IMR-90 (cell line): ENCODE measurements around the gene PRSS22.

Experiments
- BHLHE40 ChIP-seq: fragments of 150-350 bp; IDR thresholded peaks from 2 replicates; pipeline ENCODE4 v1.6.1; 2016; ENCODE audit warnings: mild to moderate bottlenecking, low read depth, low read length
- CEBPB ChIP-seq: IDR thresholded peaks from 2 replicates; pipeline ENCODE4 v1.6.1; 2012; ENCODE audit warnings: low read depth, low read length, improper control_type of control experiment
- CHD1 ChIP-seq: IDR thresholded peaks from 2 replicates; pipeline ENCODE4 v1.6.1; 2012; ENCODE audit warnings: low read depth, low read length, improper control_type of control experiment
- FOS ChIP-seq: fragments of 150-350 bp; IDR thresholded peaks from 2 replicates; pipeline ENCODE4 v1.6.1; 2016; ENCODE audit warnings: low read depth, low read length
- MXI1 ChIP-seq: IDR thresholded peaks from 2 replicates; pipeline ENCODE4 v1.6.1; 2012; ENCODE audit warnings: low read depth, mild to moderate bottlenecking, low read length, moderate library complexity, borderline replicate concordance
- NFE2L2 ChIP-seq: fragments of 150-350 bp; IDR thresholded peaks from 2 replicates; pipeline ENCODE4 v1.6.1; 2016; ENCODE audit warnings: low read depth, mild to moderate bottlenecking, low read length
- POLR2A ChIP-seq: IDR thresholded peaks from 2 replicates; pipeline ENCODE4 v1.6.1; 2012; ENCODE audit warnings: mild to moderate bottlenecking, low read depth, low read length
- RAD21 ChIP-seq: IDR thresholded peaks from 2 replicates; pipeline ENCODE4 v1.6.1; 2012; ENCODE audit warnings: low read length, improper control_type of control experiment
- RCOR1 ChIP-seq: IDR thresholded peaks from 2 replicates; pipeline ENCODE4 v1.6.1; 2012; ENCODE audit warnings: mild to moderate bottlenecking, low read length, improper control_type of control experiment; ENCODE audit not compliant: insufficient replicate concordance
- RFX5 ChIP-seq: IDR thresholded peaks from 2 replicates; pipeline ENCODE4 v1.8.0; 2012; ENCODE audit warnings: low read depth, mild to moderate bottlenecking, low read length, moderate library complexity
- SMC3 ChIP-seq: fragments of 150-350 bp; IDR thresholded peaks from 2 replicates; pipeline ENCODE4 v1.6.1; 2016; ENCODE audit warnings: low read depth, mild to moderate bottlenecking, antibody characterized with exemption, low read length, moderate library complexity
- TF ChIP-seq, protein P1 (sequence below): conservative IDR thresholded peaks from 2 replicates; pipeline ENCODE4 v1.5.1; 2012; ENCODE audit warnings: mild to moderate bottlenecking, low read depth, low read length, improper control_type of control experiment
- TF ChIP-seq, protein P2 (sequence below): fragments of 150-350 bp; IDR thresholded peaks from 2 replicates; pipeline ENCODE4 v1.6.1; 2017; ENCODE audit warnings: mild to moderate bottlenecking, antibody characterized with exemption, low read length, low read depth
- TF ChIP-seq, protein P3 (sequence below): fragments of 150-350 bp; IDR thresholded peaks from 2 replicates; pipeline ENCODE4 v1.6.1; 2016; ENCODE audit warnings: low read depth, mild to moderate bottlenecking, low read length, moderate library complexity, borderline replicate concordance

DNA sequence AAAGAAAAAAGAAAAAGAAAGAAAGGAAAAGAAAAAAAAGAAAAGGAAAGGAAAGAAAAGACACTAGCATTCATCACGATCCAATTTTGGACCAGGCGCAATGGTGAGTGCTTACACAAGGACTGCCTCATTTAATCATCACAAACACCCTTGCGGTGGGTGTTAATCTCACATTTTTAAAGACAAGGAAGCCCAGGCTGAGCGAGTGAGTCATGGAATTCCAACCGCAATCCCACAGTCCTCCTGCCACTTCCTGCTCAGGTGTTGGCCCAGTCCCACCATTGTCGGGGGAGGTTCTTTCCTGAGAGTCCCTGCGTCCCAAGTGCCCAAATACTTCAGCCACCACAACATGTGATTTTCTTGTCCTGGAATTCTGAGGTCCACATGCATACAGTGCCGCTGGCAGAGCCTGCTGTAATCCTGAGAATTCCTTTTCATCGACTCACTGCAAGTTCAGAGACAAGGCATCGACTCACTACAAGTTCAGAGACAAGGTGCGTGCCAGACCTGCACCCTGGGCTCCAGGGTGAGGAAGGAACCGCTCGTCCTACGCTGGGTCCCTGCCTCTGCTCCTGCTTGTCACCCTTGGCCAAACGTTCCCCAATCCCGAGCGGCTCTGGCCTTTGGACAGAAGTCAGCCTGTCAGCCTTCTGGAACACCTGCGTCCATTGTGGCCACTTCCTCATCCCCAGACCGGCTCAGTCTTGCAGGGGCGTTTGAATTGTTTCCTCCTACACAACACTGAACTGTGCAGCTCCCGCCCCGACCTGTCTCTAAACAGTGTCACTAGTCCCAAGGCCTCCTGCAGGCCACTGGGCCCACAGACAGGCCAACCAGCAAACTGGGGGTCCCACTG lies 22.1 kb downstream of the PRSS22 start:
- TF ChIP-seq, protein P1, sequence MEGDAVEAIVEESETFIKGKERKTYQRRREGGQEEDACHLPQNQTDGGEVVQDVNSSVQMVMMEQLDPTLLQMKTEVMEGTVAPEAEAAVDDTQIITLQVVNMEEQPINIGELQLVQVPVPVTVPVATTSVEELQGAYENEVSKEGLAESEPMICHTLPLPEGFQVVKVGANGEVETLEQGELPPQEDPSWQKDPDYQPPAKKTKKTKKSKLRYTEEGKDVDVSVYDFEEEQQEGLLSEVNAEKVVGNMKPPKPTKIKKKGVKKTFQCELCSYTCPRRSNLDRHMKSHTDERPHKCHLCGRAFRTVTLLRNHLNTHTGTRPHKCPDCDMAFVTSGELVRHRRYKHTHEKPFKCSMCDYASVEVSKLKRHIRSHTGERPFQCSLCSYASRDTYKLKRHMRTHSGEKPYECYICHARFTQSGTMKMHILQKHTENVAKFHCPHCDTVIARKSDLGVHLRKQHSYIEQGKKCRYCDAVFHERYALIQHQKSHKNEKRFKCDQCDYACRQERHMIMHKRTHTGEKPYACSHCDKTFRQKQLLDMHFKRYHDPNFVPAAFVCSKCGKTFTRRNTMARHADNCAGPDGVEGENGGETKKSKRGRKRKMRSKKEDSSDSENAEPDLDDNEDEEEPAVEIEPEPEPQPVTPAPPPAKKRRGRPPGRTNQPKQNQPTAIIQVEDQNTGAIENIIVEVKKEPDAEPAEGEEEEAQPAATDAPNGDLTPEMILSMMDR = no peak
- TF ChIP-seq RFX5 = no peak
- TF ChIP-seq CEBPB = 0 out of 2 replicates have a peak, but pooled peaks have one; percentile 45
- no peak for TF ChIP-seq POLR2A
- TF ChIP-seq RCOR1 = peak; percentile 97
- TF ChIP-seq RAD21 = peak; percentile 12; the same call in 1 of the 2 replicates
- no peak for TF ChIP-seq SMC3
- peak; percentile 65 for TF ChIP-seq FOS
- TF ChIP-seq CHD1 = no peak
- TF ChIP-seq, protein P2, sequence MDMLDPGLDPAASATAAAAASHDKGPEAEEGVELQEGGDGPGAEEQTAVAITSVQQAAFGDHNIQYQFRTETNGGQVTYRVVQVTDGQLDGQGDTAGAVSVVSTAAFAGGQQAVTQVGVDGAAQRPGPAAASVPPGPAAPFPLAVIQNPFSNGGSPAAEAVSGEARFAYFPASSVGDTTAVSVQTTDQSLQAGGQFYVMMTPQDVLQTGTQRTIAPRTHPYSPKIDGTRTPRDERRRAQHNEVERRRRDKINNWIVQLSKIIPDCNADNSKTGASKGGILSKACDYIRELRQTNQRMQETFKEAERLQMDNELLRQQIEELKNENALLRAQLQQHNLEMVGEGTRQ = peak; percentile 39; the same call in 1 of the 2 replicates
- TF ChIP-seq BHLHE40 = peak; percentile 80
- TF ChIP-seq, protein P3, sequence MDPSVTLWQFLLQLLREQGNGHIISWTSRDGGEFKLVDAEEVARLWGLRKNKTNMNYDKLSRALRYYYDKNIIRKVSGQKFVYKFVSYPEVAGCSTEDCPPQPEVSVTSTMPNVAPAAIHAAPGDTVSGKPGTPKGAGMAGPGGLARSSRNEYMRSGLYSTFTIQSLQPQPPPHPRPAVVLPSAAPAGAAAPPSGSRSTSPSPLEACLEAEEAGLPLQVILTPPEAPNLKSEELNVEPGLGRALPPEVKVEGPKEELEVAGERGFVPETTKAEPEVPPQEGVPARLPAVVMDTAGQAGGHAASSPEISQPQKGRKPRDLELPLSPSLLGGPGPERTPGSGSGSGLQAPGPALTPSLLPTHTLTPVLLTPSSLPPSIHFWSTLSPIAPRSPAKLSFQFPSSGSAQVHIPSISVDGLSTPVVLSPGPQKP = no peak
- TF ChIP-seq MXI1 = peak; percentile 60; the same call in 1 of the 2 replicates
- no peak for TF ChIP-seq NFE2L2
